GM23338 (cell line): ENCODE measurements around the gene CAPN15.

Source experiments
- EZH2 ChIP-seq: fragments of 200-600 bp; sonication (generic); IDR thresholded peaks from one replicate; pipeline ENCODE4 v1.8.0; 2017; ENCODE audit warnings: antibody characterized with exemption, mild to moderate bottlenecking, low read depth; ENCODE audit not compliant: unreplicated experiment
- EZH2phosphoT487 ChIP-seq: fragments of 200-600 bp; sonication (generic); IDR thresholded peaks from one replicate; pipeline ENCODE4 v1.8.1; 2018; ENCODE audit warnings: antibody characterized with exemption; ENCODE audit not compliant: unreplicated experiment
- JUNB ChIP-seq: IDR thresholded peaks from one replicate; pipeline ENCODE4 v1.6.1; 2016; ENCODE audit warnings: antibody characterized with exemption; ENCODE audit not compliant: unreplicated experiment
- POLR2AphosphoS5 ChIP-seq: IDR thresholded peaks from 2 replicates; pipeline ENCODE4 v1.6.1; 2016; ENCODE audit warnings: antibody characterized with exemption, low read depth
- REST ChIP-seq: IDR thresholded peaks from one replicate; pipeline ENCODE4 v1.6.1; 2018; ENCODE audit warnings: antibody characterized with exemption; ENCODE audit not compliant: unreplicated experiment
- ZNF462 ChIP-seq: fragments of 250-450 bp; sonication (Bioruptor Pico); IDR thresholded peaks from 2 replicates; pipeline ENCODE4 v1.5.0; 2020; ENCODE audit warnings: mild to moderate bottlenecking, moderate library complexity
- TF ChIP-seq, protein P1 (sequence below), 2 experiments: fragments of 200-600 bp in 1 of 2; sonication (generic) in 1 of 2; conservative IDR thresholded peaks; 2 replicates each; pipeline versions ENCODE4 v1.5.1 to v1.6.1; 2016 to 2017; ENCODE audit warnings: antibody characterized with exemption in 2 of 2, low read depth in 2 of 2, mild to moderate bottlenecking in 2 of 2, moderate library complexity in 1 of 2

GRCh38 chr16:568401-569258 lies 41.1 kb downstream of the CAPN15 start:
- TF ChIP-seq ZNF462 (CRISPR knock-in tag) (no peak), POLR2AphosphoS5 (no peak), REST (no peak), JUNB (no peak), EZH2phosphoT487 (no peak), EZH2 (no peak)
- TF ChIP-seq, protein P1, sequence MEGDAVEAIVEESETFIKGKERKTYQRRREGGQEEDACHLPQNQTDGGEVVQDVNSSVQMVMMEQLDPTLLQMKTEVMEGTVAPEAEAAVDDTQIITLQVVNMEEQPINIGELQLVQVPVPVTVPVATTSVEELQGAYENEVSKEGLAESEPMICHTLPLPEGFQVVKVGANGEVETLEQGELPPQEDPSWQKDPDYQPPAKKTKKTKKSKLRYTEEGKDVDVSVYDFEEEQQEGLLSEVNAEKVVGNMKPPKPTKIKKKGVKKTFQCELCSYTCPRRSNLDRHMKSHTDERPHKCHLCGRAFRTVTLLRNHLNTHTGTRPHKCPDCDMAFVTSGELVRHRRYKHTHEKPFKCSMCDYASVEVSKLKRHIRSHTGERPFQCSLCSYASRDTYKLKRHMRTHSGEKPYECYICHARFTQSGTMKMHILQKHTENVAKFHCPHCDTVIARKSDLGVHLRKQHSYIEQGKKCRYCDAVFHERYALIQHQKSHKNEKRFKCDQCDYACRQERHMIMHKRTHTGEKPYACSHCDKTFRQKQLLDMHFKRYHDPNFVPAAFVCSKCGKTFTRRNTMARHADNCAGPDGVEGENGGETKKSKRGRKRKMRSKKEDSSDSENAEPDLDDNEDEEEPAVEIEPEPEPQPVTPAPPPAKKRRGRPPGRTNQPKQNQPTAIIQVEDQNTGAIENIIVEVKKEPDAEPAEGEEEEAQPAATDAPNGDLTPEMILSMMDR (conservative IDR thresholded peaks at IDR 0.05; ENCODE audit: low read depth in 2 of 2), result no peak
